Prostate gland (tissue), 2 donors: Measurements from ENCODE around the gene SSC5D.

Source experiments
- CTCF ChIP-seq, 4 experiments: fragments of 200-600 bp in 2 of 4; fragments of 450-650 bp in 2 of 4; sonication (generic) in 2 of 4; IDR thresholded peaks; 1 replicate in 3 of 4; 2 replicates in 1 of 4; pipeline ENCODE4 v1.5.1; 2016 to 2019; ENCODE audit warnings: antibody characterized with exemption in 4 of 4, mild to moderate bottlenecking in 2 of 4, moderate library complexity in 2 of 4
- POLR2AphosphoS5 ChIP-seq: sonication (generic); formaldehyde crosslinking; IDR thresholded peaks from one replicate; pipeline ENCODE4 v1.6.1; 2017; ENCODE audit warnings: antibody characterized with exemption

GRCh38 chr19:55486971-55487923 is 989 bp upstream of the SSC5D start:
- no peak for TF ChIP-seq CTCF (IDR thresholded peaks at IDR 0.05)
- no peak for TF ChIP-seq POLR2AphosphoS5
